Measurements from ENCODE around the gene PANX3.
"Not testable (repeated sequence)": the region's sequence is repeated elsewhere in the genome, so short reads cannot be mapped to it uniquely, and the experiment has no call there.

Gene PANX3, protein sequence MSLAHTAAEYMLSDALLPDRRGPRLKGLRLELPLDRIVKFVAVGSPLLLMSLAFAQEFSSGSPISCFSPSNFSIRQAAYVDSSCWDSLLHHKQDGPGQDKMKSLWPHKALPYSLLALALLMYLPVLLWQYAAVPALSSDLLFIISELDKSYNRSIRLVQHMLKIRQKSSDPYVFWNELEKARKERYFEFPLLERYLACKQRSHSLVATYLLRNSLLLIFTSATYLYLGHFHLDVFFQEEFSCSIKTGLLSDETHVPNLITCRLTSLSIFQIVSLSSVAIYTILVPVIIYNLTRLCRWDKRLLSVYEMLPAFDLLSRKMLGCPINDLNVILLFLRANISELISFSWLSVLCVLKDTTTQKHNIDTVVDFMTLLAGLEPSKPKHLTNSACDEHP

GRCh38 chr11:124611064-124611463 is at the start of gene PANX3:
TSS of gene PANX3 (plus strand) at chr11:124611428. CDS start at chr11:124611557, 129 bp downstream.
- no peak for DNase-seq

- no peak for DNase-seq
These were observed 41.5 kb upstream of the PANX3 start, which contains the start of gene OR8A1 for GRCh38 chr11:124569697-124570096. TSS of gene OR8A1 (plus strand) at chr11:124569997. CDS start at chr11:124570120, 123 bp downstream.

DNA sequence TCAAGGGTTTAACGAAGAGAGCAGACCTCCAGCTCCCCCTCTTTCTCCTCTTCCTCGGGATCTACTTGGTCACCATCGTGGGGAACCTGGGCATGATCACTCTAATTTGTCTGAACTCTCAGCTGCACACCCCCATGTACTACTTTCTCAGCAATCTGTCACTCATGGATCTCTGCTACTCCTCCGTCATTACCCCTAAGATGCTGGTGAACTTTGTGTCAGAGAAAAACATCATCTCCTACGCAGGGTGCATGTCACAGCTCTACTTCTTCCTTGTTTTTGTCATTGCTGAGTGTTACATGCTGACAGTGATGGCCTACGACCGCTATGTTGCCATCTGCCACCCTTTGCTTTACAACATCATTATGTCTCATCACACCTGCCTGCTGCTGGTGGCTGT is 41.1 kb upstream of the PANX3 start:
- no peak for DNase-seq

DNA sequence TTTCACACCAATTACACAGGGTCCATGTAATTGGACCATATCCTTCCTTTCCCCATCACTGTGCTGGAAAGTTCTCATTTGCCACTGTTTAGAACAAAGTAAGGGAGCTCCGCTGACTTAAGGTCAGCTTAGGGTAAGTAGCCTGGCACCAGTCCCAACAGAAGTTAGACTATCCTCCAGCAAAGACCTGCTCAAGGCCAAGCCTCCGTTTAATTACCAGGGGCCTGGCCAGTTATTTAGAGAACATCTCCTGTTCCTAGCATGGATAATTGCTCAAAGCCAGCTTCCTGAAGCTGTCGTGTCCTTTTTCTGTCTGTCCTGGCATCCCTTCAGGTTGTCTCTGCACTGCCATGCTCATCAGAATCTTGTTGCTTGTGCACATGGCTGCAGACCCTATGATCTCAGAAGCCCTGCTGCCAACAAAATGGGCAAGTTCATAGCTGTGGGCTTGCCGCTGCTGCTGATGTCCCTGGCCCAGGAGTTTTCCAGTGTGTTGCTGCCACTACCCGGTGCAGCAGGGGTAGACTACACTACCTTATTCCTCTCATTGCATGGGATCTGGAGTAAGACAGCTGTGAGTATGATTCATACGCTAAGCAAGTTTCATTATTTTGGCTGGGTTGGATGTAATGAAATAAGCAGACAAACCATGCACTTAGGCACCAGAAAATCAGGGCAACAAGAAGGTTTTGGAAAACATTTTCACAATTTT is 33.4 kb upstream of the PANX3 start:
- DNase-seq: no peak

DNA sequence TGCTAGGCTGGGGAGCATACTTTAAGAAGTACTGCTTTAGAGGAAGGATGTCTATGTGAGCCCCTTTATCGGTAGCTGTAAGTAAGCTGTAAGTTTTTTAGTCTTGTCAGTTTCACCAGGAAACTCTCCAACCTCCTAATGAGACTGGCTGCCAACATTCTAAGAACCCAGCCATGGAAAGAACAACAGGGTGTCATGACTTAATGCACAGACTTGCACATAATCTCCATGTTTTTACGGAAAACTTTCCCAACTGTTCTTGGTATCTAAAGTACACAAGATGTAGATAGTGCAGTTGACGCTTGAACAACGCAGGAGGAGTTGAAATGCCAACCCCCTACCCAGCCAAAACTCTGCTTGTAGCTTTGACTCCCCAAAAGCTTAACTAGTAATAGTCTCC is 32.5 kb upstream of the PANX3 start:
- DNase-seq: no peak

DNA sequence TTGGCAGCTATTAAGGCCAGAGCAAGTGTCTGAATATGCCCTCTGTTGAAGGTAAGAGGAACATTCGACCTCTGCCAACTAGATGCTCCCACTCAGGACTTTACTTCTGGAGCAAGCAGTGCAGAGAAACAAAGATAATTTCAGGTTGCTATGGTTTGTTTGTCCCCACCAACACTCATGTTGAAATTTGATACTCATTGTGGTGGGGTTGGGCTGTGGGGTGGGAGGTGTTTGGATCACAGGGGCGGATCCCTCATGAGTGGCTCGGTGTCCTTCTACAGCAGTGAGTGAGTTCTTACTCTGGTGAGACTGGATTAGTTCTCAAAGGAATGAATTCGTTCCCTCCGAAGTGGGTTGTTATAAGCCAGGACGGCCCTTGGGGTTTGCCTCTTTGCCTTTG is 29.4 kb upstream of the PANX3 start:
- no peak for DNase-seq

DNA sequence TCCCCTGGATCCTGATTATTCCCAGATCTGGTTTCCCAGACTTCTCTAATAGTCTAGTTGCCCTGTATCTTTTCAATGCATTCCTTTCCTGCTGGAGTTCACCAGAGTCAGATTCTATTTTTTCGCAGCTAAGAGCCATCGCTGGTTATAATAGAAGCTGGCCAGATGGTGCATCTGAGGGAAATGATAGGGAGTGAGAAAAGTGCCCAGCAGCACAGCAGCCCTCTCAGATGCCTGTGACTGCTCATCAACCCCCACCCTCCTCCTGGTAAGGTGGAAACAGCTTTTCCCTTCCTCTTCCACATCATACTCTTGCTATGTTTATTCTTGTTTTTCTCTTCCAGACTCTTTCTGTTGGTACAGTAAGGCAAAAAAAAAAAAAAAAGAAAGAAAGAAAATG is 28.7 kb upstream of the PANX3 start:
- DNase-seq: no peak

GRCh38 chr11:124583781-124584180 is 27.4 kb upstream of the PANX3 start:
- DNase-seq: no peak

- DNase-seq: no peak
These were observed 26.4 kb upstream of the PANX3 start for GRCh38 chr11:124584681-124585372.

DNA sequence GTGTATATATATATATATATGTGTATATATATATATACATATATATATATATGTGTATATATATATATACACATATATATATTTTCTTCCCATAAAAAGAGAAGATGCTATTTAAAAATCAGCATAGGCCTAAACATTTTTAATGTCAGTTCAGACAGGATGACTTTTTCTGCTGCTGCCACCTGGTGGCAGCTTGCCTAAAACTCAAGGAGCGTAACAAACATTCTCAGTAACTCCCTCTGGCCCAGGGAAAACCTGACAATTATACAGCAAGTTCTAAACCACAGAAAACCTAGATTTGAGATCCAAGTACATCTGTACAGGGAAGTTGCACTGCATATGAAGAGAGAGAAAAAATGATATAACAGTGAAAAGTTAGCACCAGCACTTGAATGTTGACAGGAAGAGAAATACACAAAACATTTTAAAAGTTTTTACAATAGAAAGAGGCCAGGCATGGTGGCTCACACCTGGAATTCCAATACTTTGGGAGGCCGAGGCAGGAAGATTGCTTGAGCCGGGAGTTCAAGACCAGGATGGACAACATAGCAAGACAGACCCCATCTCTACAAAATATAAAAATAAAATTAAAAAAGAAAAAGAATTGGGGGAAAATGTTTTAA is 24.9 kb upstream of the PANX3 start:
- peak; percentile 57 for DNase-seq

GRCh38 chr11:124591430-124591829 is 19.8 kb upstream of the PANX3 start:
- DNase-seq: no peak

DNA sequence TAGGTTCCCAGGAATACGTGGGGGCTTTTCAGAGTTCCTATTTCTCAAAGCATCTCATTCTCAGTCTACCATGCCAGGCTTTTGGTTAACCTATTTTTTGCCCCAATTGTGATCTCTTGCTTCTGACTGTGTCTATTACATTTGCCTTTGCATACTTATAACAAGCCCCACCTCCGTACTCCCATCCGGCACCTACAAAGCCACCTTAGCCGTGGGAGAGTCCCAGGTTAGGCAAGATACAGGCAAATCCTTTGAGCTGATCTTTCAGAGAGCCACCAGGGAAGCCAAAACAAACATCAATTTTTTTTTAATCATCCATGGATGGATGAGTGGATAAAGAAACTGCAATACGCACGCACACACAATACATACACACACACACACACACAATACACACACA is 18.6 kb upstream of the PANX3 start:
- no peak for DNase-seq

GRCh38 chr11:124595302-124595701 is 15.9 kb upstream of the PANX3 start:
- no peak for DNase-seq

GRCh38 chr11:124597626-124598025 is 13.6 kb upstream of the PANX3 start:
- DNase-seq: no peak

DNA sequence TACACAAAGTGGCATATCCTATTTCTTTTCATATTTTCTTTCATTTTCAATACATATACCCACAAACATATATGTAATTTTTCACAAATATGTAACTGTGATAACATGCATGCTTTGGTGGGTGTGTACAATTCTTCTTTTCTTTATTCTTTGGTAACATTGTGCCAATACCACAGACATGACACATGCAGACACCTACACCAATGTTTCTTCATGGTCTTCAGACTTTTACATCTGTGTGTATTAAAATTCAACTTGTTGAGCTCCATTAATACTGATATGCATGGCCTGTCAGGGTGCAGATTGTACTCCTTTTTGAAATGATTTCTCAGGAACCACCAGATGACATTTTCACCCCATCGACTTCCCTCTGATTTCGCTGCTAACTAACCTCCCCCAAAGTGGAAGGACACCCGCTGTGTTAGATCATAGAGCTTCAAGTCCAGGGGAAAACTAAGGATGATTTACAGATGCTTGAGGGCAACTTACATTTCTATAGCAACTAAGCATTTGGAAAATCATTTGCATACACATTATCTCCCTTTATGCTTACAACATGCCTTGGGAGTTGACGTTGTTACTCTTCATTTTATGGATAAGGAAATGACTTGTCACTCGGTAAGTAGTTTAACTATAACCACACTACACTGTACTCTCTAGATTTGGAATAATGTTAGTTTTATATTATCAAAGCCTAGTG is 10.5 kb upstream of the PANX3 start:
- no peak for DNase-seq

GRCh38 chr11:124602193-124602592 is 9.0 kb upstream of the PANX3 start:
- no peak for DNase-seq

- not testable (repeated sequence) for DNase-seq
These were observed 8.5 kb upstream of the PANX3 start for GRCh38 chr11:124602723-124603122.

GRCh38 chr11:124605719-124606118 is 5.5 kb upstream of the PANX3 start:
- no peak for DNase-seq

DNA sequence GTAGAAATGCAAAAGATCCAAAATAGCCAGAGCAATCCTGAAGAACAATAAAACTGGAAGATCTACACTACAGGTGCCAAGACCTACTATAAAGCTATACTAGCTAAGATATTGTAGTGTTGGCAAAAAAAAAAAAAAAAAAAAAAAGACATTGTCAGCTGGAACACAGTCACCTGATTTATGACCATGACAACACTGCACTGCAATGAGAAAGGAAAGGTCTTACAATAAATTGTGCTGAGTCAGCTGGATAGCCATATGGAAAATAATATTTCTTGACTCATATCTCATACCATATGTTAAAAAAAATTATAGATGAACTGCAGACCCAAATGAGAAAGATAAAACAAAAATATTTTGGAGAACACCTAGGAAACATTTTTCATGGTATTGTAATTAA is 3.1 kb upstream of the PANX3 start:
- DNase-seq: no peak

- no peak for DNase-seq
These were observed 933 bp upstream of the PANX3 start for GRCh38 chr11:124610295-124610694.

- DNase-seq: no peak
These were observed 817 bp downstream of the PANX3 start for GRCh38 chr11:124612045-124612444.

DNA sequence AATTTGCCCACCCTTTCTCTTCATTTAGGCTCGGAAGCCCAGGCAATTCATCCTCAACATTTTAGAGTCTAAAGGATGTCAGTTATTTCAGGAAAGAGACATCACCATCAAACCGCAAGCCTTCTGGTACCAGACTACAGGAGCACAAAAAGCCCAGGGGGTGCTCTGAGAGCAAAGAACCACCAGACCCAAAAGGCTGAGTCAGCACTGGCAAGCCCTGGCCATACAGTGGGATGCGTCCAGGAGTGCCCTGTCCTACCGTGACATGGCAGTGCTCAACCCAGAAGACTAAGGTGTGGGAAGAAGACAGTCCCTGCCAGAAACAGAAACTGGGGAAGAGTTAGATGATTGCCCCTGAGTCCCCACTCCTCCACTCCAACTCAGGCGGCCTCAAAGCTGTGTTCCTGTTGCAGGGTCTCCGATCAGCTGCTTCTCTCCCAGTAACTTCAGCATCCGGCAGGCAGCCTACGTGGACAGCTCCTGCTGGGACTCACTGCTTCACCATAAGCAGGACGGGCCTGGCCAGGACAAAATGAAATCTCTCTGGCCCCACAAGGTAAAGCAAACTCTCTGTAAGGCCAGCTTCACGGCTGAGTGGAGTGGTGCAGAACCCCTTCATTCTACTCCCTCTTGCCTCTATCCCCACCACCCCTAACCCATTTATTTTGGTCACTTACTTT is 1.5 kb downstream of the PANX3 start:
- DNase-seq: no peak

Data from midbrain (tissue), 1 donor.